Rectal smooth muscle tissue (tissue), 1 donor: ENCODE measurements around the gene STAMBP.

ENCODE experiments used
- H3K27ac ChIP-seq: one replicate; pipeline ENCODE4 v1.7.0; 2013; ENCODE audit warnings: low read depth, low read length, inconsistent platforms
- H3K27me3 ChIP-seq: one replicate; pipeline ENCODE4 v1.7.0; 2013; ENCODE audit warnings: low read length; ENCODE audit not compliant: control insufficient read depth, insufficient read depth
- H3K36me3 ChIP-seq: one replicate; pipeline ENCODE4 v1.7.0; 2013; ENCODE audit warnings: low read length; ENCODE audit not compliant: control insufficient read depth, insufficient read depth
- H3K4me1 ChIP-seq: one replicate; pipeline ENCODE4 v1.7.0; 2013; ENCODE audit warnings: low read length; ENCODE audit not compliant: control insufficient read depth, insufficient read depth
- H3K4me3 ChIP-seq: one replicate; pipeline ENCODE4 v1.7.0; 2013; ENCODE audit warnings: low read length
- H3K9ac ChIP-seq: one replicate; pipeline ENCODE4 v1.7.0; 2013; ENCODE audit warnings: low read length

The STAMBP gene

DNA sequence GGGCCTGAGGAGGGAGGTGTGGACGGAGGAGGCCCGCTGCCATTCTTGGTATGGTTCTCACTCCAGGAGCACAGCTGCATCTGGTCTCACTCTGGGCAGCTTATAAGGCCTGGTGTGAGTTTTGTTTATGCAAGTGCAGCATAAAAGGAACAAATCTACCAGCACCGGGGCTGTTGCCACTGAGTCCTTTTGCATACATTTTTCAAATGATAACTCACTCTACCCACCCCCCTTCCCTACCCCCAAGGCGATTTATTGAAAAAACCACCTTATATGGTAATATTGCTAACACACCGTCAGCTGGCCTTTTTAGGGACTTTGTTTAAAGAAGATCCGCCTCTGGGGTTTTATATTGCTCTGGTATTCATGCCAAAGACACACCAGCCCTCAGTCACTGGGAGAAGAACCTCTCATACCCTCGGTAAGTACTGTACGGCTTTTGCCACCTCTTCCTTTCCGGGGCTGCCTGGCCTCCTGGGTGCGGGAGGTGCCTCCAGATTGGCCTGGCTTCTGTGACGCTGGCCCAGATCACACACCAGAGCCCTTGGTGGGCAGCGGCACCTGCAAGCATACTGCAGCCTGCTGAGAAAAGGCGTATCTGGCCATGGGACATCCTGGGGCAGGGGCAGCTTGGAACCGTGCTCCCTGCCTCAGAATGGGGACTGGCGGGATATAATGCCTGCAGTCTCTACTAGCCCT, 64.0 kb downstream of the STAMBP start, which contains the start of gene ACTG2:
Gene ACTG2, plus strand, starts transcription at position 378 of the 699 bp plus-strand sequence. CDS start 8,304 bp downstream, outside the sequence.
- Histone ChIP-seq H3K27ac (peak within 1 kb of the TSS; percentile 99), H3K9ac (peak within 1 kb of the TSS; percentile 88), H3K4me3 (peak within 1 kb of the TSS; percentile 77), H3K4me1 (peaks cover 21% of the 10 kb centered on the region), H3K36me3 (peaks cover 13% of the 10 kb centered on the region), H3K27me3 (no peaks in the 10 kb centered on the region)

DNA sequence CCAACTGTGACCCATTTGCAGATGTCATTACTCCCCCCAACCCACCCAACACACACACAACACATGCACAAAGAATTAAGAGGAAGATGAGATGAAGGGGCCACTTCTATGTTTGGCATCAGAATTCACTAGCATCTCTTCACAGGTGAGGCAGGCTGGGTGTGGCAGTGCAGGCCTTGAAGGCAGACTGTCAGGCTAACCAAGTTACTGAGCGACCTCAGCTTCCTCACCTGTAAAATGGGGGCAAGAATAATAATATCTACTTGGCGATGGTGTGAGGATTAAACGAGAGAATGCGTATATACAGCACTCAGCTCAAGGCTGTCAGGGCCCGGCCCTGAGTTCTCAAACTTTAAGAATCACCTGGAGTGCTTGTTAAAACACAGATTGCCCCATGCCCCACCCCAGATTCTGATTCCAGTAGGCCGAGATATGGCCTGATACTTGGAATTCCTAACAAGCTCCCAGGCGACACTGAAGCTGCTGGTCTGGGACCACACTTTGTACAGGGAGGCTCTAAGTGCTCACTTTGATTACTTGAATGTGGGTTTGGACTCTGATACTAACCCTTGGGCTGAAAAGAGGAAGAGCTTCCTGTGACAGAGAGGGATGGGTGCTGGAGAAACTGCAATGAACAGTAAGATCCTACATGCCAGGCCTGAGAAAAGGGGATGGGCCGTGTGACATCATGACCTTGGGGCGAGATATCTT, 65.2 kb downstream of the STAMBP start:
- peaks cover 13% of the 10 kb centered on the region for H3K36me3 ChIP-seq
- H3K27me3 ChIP-seq, result no peaks in the 10 kb centered on the region
- peak overlapping the region; percentile 99 for H3K27ac ChIP-seq
- H3K4me3 ChIP-seq, result peak overlapping the region; percentile 77
- peak overlapping the region; percentile 88 for H3K9ac ChIP-seq
- H3K4me1 ChIP-seq, result peaks cover 21% of the 10 kb centered on the region

DNA sequence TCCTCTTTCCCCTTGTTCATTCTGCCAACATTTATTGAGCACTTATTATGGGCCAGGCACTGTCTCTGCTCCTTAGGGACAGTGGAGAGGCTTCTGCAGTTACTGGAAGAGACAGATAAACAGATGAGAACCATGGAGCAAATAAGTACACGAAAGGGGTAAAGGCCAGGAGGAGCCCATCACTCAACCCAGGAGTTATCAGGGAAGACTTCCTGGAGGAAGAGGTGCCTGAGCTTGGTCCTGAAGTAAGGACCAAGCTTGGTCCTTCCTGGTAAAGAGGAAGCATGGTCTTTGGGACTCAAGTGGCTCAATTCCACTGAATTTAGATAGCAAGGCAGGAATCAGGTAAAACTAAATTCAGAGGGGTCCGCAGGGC, 65.7 kb downstream of the STAMBP start:
- Histone ChIP-seq H3K4me3 (peak overlapping the region; percentile 77), H3K4me1 (peaks cover 21% of the 10 kb centered on the region), H3K27me3 (no peaks in the 10 kb centered on the region), H3K9ac (peak overlapping the region; percentile 88), H3K27ac (peak overlapping the region; percentile 99), H3K36me3 (peaks cover 13% of the 10 kb centered on the region)

DNA sequence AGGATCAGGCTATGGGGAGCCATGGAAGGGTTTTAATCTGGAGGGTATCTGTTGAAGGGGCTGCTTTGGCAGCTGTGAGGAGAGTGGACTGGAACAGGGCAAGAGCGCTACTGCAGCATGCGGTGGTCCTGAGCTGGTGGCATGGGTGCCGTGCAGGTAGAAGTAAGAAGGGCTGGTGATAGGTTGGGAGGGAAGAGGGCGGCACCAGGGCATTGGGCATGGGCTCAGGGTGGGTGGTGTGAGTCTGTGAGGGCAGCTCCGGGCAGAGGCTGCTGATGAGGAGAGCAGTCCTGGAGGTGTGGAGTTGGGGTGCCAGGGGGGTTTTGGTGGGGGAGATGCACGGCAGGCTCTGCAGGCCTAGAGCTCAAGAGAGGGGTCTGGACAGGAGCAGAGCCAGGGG, 66.1 kb downstream of the STAMBP start:
- Histone ChIP-seq H3K36me3 (peaks cover 13% of the 10 kb centered on the region), H3K9ac (peak overlapping the region; percentile 88), H3K4me1 (peaks cover 21% of the 10 kb centered on the region), H3K27me3 (no peaks in the 10 kb centered on the region), H3K4me3 (peak overlapping the region; percentile 77), H3K27ac (peak overlapping the region; percentile 99)

DNA sequence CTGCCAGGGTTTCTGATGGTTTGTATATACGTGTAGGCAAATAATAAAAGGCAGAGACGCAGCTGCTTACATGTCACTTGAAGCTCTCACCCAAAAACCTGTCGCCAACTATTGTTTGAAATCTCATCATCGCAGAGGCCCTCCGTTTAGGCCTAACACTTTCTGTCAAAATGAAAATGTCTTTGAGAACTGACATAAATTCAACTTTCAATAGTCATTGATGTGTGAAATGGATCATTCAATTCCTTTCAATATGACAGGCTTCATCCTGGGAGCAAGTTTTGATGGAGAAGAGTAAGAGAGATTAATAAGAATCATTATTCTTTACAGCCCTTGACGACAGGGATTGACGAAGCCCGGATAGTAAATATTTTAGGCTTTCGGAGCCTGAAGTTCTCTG, 66.7 kb downstream of the STAMBP start:
- Histone ChIP-seq H3K9ac (peak overlapping the region; percentile 88), H3K27me3 (no peaks in the 10 kb centered on the region), H3K36me3 (peaks cover 16% of the 10 kb centered on the region), H3K4me3 (peak overlapping the region; percentile 77), H3K27ac (peak overlapping the region; percentile 99), H3K4me1 (peaks cover 19% of the 10 kb centered on the region)

DNA sequence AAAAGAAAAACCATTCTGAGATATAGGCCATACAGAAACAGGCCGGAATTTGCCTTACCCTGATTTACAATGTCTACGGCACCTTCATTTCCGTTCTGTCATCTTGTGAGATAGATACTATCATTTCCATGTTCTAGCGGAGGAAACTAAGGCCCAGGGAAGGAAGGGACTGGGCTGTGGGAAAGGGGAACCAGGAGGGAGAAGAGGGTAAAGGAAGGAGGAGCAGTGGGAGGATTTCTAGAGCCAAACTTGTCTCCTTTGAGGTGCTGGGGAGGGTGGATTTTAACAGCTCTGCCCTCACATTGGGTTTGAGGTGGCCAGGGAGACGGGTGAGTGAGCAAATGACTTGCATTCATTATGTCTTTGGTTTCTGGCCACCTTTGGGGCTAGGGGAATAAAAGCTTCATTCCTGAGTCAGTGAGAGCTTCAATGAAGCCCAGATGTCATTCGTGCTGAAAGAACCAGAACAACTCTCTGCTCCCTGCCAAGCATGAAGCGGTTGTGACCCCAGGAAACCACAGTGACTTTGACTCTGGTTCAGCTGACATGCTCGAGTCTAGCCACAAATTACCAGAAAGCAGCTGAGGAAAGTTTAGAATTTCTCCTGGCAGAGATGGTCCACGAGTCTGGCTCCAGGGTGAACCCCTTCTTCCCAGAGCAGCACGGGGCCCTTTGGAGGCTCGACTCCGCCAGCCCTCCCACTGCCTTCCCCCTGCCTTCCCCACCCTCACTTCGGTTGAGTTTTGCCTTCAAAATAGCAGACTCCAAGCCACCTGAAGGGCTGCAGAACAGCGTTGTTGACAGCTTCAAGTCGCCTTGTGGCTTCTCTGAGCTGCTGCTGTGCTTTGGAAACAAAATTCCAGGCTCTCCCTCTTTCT, 67.8 kb downstream of the STAMBP start:
- Histone ChIP-seq H3K4me3 (peak overlapping the region; percentile 77), H3K27me3 (no peaks in the 10 kb centered on the region), H3K27ac (peak overlapping the region; percentile 99), H3K4me1 (peaks cover 15% of the 10 kb centered on the region), H3K9ac (peak overlapping the region; percentile 74), H3K36me3 (peaks cover 17% of the 10 kb centered on the region)

DNA sequence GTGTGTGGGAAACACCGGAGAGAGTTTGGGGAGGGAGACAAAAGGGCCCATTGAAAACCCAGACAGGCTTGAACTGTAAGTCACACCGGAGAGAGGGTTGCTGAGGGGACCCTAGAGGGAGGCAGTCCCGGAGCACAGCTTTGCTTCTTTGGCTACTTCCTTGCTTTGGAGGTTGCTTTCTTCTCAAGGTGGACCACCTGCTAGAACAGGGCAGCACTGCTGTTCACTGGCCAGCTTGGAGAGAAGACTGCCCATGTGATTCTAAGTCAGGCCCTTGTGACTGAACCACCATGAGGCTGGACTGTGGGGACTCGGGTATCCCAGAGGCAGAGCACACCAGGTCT, 68.5 kb downstream of the STAMBP start:
- H3K9ac ChIP-seq, result peak overlapping the region; percentile 74
- H3K36me3 ChIP-seq, result peaks cover 22% of the 10 kb centered on the region
- H3K27ac ChIP-seq, result peak overlapping the region; percentile 99
- peak overlapping the region; percentile 77 for H3K4me3 ChIP-seq
- no peaks in the 10 kb centered on the region for H3K27me3 ChIP-seq
- peaks cover 14% of the 10 kb centered on the region for H3K4me1 ChIP-seq

DNA sequence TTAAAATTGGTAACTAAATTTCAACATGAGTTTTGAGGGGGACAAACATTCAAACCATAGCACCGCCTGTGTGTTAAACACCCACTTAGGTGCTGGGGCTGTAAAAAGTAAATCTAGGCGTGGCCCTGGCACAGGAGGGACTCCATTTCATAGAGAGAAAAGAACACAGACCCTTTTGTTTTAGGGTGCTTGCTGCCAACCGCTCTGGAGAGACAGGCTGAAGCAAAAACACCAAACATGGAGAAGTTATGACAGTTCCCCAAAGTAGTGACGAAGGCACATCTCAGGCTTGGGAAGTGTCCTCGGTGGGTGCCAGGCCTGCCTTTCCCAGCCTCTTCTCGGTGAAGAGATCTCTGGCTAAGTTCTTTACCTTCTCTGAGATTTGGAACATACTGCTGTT, 69.2 kb downstream of the STAMBP start:
- Histone ChIP-seq H3K4me1 (peaks cover 15% of the 10 kb centered on the region), H3K27me3 (no peaks in the 10 kb centered on the region), H3K9ac (no peak overlapping the region), H3K36me3 (peaks cover 26% of the 10 kb centered on the region), H3K27ac (peak overlapping the region; percentile 99), H3K4me3 (peak overlapping the region; percentile 77)

DNA sequence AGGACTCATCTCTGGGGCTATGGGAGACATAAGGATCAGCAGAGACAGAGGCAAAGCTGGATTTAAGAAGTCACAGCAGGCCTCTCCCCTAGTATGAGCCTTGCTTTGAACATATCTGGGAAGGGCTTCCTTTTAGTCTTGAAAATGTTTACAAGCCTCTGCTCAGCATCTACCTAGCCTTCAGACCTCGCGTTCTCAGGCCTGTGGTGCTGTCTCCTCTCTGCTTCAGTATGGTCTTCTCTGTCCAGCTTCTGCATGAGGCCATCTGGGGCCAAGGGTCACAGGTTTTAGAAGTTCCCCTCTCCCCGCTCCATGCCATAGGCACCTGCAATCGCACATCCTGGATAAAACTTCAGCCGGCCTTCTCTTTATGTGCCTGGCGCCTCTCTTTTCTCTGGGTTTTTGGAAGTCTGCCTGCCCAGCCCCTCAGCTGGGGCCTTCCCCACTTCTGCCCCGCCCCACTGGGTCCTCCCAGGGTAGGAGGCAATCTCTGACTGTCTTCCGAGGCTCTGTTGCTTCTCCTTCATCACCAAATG, 71.1 kb downstream of the STAMBP start:
- Histone ChIP-seq H3K27ac (peak overlapping the region; percentile 99), H3K4me3 (peak overlapping the region; percentile 61), H3K9ac (no peak overlapping the region), H3K36me3 (peaks cover 26% of the 10 kb centered on the region), H3K4me1 (peaks cover 15% of the 10 kb centered on the region), H3K27me3 (no peaks in the 10 kb centered on the region)

DNA sequence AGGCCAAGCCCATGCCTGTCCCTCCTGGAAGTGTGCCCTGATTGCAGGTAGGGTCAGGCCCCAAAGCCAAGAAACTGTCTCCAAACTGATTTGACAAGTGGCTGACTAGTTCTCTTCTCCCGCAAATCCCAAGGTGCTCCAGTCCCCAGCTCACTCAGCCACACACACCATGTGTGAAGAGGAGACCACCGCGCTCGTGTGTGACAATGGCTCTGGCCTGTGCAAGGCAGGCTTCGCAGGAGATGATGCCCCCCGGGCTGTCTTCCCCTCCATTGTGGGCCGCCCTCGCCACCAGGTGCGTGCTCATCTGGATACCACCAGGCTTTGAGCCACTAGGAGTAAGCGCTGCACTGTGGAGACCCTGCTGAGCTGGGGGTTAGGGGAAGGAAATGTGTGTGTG, 72.4 kb downstream of the STAMBP start:
- peak overlapping the region; percentile 99 for H3K27ac ChIP-seq
- H3K36me3 ChIP-seq, result peaks cover 25% of the 10 kb centered on the region
- no peaks in the 10 kb centered on the region for H3K27me3 ChIP-seq
- no peak overlapping the region for H3K9ac ChIP-seq
- H3K4me1 ChIP-seq, result peaks cover 15% of the 10 kb centered on the region
- peak overlapping the region; percentile 50 for H3K4me3 ChIP-seq

DNA sequence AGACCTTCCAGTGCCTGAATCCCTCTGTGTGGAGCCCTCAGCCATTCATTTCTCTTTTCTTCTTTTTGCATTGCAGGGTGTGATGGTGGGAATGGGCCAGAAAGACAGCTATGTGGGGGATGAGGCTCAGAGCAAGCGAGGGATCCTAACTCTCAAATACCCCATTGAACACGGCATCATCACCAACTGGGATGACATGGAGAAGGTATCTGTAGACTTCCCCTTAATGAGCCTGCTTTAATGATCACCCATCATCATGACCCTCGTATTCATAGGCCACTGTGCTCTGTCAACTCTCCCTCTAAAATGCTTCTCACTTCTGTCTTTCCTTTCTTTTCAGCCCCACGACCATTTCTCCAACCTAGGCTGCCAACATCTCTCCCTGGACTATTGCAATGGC, 73.5 kb downstream of the STAMBP start:
- peaks cover 20% of the 10 kb centered on the region for H3K4me1 ChIP-seq

DNA sequence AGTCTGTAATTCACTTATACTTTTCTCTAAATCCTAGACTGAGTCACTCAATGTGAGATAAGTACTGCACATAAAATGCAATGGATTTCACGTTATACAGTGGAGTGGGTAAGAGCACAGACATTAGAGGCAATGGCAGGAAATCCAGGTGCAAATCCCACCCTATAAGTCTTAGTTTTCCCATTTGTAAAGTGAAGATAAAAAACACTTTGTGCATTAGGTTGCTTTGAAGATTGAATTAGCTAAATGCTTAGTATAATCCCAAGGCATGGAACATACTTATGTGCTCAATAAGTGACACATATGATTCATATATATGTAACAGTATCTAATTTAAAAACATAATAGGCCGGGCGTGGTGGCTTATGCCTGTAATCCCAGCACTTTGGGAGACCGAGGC, 74.6 kb downstream of the STAMBP start:
- Histone ChIP-seq H3K36me3 (peaks cover 15% of the 10 kb centered on the region), H3K9ac (no peak overlapping the region), H3K4me1 (peaks cover 20% of the 10 kb centered on the region), H3K27me3 (no peaks in the 10 kb centered on the region), H3K4me3 (no peak overlapping the region), H3K27ac (peak overlapping the region; percentile 99)

More for the DNA sequence above, 73.5 kb downstream of the STAMBP start:
- Histone ChIP-seq H3K9ac (no peak overlapping the region), H3K27ac (peak overlapping the region; percentile 99), H3K27me3 (no peaks in the 10 kb centered on the region), H3K36me3 (peaks cover 17% of the 10 kb centered on the region), H3K4me3 (no peak overlapping the region)
